ENCODE data around the gene FERMT1.

DNA sequence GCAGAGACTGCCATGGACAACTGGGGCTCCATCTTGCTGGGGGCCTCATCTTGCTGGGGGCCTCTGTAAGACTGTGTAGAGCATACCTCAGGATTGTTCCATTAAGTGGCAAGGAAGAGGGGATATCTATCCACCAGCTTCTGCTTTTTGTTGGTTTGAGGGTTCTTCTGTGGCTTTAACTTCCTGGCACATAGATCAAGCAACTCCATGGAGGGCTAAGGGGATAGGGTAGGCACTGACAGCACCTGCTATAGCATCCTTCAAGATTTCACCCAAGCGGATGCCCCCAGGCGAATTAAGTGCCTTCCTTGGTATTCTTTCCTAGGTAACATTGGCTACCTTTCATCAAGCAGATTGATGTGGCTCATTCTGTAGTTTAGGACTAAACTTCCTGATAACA lies 65.1 kb downstream of the FERMT1 start:
- TF ChIP-seq, protein P1, sequence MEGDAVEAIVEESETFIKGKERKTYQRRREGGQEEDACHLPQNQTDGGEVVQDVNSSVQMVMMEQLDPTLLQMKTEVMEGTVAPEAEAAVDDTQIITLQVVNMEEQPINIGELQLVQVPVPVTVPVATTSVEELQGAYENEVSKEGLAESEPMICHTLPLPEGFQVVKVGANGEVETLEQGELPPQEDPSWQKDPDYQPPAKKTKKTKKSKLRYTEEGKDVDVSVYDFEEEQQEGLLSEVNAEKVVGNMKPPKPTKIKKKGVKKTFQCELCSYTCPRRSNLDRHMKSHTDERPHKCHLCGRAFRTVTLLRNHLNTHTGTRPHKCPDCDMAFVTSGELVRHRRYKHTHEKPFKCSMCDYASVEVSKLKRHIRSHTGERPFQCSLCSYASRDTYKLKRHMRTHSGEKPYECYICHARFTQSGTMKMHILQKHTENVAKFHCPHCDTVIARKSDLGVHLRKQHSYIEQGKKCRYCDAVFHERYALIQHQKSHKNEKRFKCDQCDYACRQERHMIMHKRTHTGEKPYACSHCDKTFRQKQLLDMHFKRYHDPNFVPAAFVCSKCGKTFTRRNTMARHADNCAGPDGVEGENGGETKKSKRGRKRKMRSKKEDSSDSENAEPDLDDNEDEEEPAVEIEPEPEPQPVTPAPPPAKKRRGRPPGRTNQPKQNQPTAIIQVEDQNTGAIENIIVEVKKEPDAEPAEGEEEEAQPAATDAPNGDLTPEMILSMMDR (conservative IDR thresholded peaks at IDR 0.05; ENCODE audit: low read length) = no peak
- no peak for TF ChIP-seq EZH2phosphoT487 (IDR thresholded peaks at IDR 0.05; ENCODE audit: borderline replicate concordance, low read depth, low read length)
